ENCODE measurements around the gene HS1BP3. TPM values are rescaled to one million over a fixed set of nuclear protein-coding genes. Genes with fewer than 3 reads are reported as not detected.

Gene HS1BP3
- total RNA-seq, 1 experiment from 2014 or later, result 16.2 TPM

GRCh38 chr2:20645761-20646160 is 5.1 kb downstream of the HS1BP3 start:
- Histone ChIP-seq H3K36me3 (ENCODE audit: low read depth) (no peaks in the 10 kb centered on the region), H3K4me1 (replicated peaks; ENCODE audit: insufficient read depth) (peaks cover 7% of the 10 kb centered on the region; the same call in 1 of the 2 replicates), H3K79me2 (ENCODE audit: low read depth) (no peaks in the 10 kb centered on the region), H3K4me2 (no peak overlapping the region), H3F3A (ENCODE audit: insufficient read depth, low read depth) (no peaks in the 10 kb centered on the region), H3K27ac (no peak overlapping the region), H3K27me3 (ENCODE audit: insufficient read depth, low read depth) (no peaks in the 10 kb centered on the region), H4K20me1 (ENCODE audit: insufficient read depth) (no peaks in the 10 kb centered on the region), H3K9me3 (ENCODE audit: insufficient read depth, low read depth) (no peaks in the 10 kb centered on the region), H2AFZ (no peak overlapping the region), H3K9me2 (ENCODE audit: insufficient read depth) (no peaks in the 10 kb centered on the region), H3K4me3 (no peak overlapping the region)
- no peak for TF ChIP-seq CTCF (conservative IDR thresholded peaks at IDR 0.05)
- TF ChIP-seq EZH2 (IDR thresholded peaks at IDR 0.05; ENCODE audit: low read depth), result no peak
- no peak for DNase-seq
- BruUV-seq (replicated peaks), result no TSS peak
- POLR2A ChIA-PET (ENCODE audit: unreplicated experiment), result no interaction called here
- intact Hi-C loops (cut with micrococcal nuclease; ENCODE audit: unreplicated experiment), result loop anchor here (10.0 kb wide), 1 partner anchor 541 kb away; no protein-coding TSS in a partner anchor
- CTCF ChIA-PET, result no interaction called here

GRCh38 chr2:20645301-20645701 is 5.6 kb downstream of the HS1BP3 start:
- H3F3A ChIP-seq (ENCODE audit: insufficient read depth, low read depth), result no peaks in the 10 kb centered on the region
- no peak for TF ChIP-seq CTCF (conservative IDR thresholded peaks at IDR 0.05)
- no peak for TF ChIP-seq EZH2 (IDR thresholded peaks at IDR 0.05; ENCODE audit: low read depth)
- H4K20me1 ChIP-seq (ENCODE audit: insufficient read depth), result no peaks in the 10 kb centered on the region
- ChIA-PET POLR2A (ENCODE audit: unreplicated experiment) (no interaction called here), CTCF (no interaction called here)
- no peaks in the 10 kb centered on the region for H3K79me2 ChIP-seq (ENCODE audit: low read depth)
- peaks cover 6% of the 10 kb centered on the region; the same call in 1 of the 2 replicates for H3K4me1 ChIP-seq (replicated peaks; ENCODE audit: insufficient read depth)
- H3K4me3 ChIP-seq, result no peak overlapping the region
- BruUV-seq (replicated peaks), result no TSS peak
- intact Hi-C loops (cut with micrococcal nuclease; ENCODE audit: unreplicated experiment), result loop anchor here (10.0 kb wide), 1 partner anchor 540 kb away; no protein-coding TSS in a partner anchor
- DNase-seq, result no peak
- H3K36me3 ChIP-seq (ENCODE audit: low read depth), result no peaks in the 10 kb centered on the region
- no peaks in the 10 kb centered on the region for H3K27me3 ChIP-seq (ENCODE audit: insufficient read depth, low read depth)
- H2AFZ ChIP-seq, result no peak overlapping the region
- no peak overlapping the region for H3K4me2 ChIP-seq
- H3K9me2 ChIP-seq (ENCODE audit: insufficient read depth), result no peaks in the 10 kb centered on the region
- H3K27ac ChIP-seq, result no peak overlapping the region
- no peaks in the 10 kb centered on the region for H3K9me3 ChIP-seq (ENCODE audit: insufficient read depth, low read depth)

- Histone ChIP-seq H3K4me2 (no peak overlapping the region), H3K27ac (no peak overlapping the region), H3K4me3 (no peak overlapping the region), H3K4me1 (replicated peaks; ENCODE audit: insufficient read depth) (no peaks in the 10 kb centered on the region), H3K79me2 (ENCODE audit: low read depth) (no peaks in the 10 kb centered on the region), H3K9me3 (ENCODE audit: insufficient read depth, low read depth) (no peaks in the 10 kb centered on the region), H3K27me3 (ENCODE audit: insufficient read depth, low read depth) (no peaks in the 10 kb centered on the region), H4K20me1 (ENCODE audit: insufficient read depth) (no peaks in the 10 kb centered on the region), H3K36me3 (ENCODE audit: low read depth) (no peaks in the 10 kb centered on the region), H3F3A (ENCODE audit: insufficient read depth, low read depth) (no peaks in the 10 kb centered on the region), H2AFZ (no peak overlapping the region), H3K9me2 (ENCODE audit: insufficient read depth) (no peaks in the 10 kb centered on the region)
- DNase-seq, result no peak
- intact Hi-C loops (cut with micrococcal nuclease; ENCODE audit: unreplicated experiment), result loop anchor here (2.0 to 10.0 kb wide), 5 partner anchors 233 to 687 kb away; no protein-coding TSS in a partner anchor
- TF ChIP-seq CTCF (conservative IDR thresholded peaks at IDR 0.05), result no peak
- no peak for TF ChIP-seq EZH2 (IDR thresholded peaks at IDR 0.05; ENCODE audit: low read depth)
- no TSS peak for BruUV-seq (replicated peaks)
- CTCF ChIA-PET, result interaction anchor here (1.0 kb wide), 1 partner anchor 221 kb away, joined by 3 read pairs; no protein-coding TSS in a partner anchor
- POLR2A ChIA-PET (ENCODE audit: unreplicated experiment), result interaction anchor here (0.6 kb wide), 1 partner anchor 325 kb away, joined by 4 read pairs; no protein-coding TSS in a partner anchor
These were observed 7.1 kb downstream of the HS1BP3 start for GRCh38 chr2:20643826-20644225.

Measured in PC-9 (cell line).